ENCODE measurements around the gene LEKR1.

Gene LEKR1

DNA sequence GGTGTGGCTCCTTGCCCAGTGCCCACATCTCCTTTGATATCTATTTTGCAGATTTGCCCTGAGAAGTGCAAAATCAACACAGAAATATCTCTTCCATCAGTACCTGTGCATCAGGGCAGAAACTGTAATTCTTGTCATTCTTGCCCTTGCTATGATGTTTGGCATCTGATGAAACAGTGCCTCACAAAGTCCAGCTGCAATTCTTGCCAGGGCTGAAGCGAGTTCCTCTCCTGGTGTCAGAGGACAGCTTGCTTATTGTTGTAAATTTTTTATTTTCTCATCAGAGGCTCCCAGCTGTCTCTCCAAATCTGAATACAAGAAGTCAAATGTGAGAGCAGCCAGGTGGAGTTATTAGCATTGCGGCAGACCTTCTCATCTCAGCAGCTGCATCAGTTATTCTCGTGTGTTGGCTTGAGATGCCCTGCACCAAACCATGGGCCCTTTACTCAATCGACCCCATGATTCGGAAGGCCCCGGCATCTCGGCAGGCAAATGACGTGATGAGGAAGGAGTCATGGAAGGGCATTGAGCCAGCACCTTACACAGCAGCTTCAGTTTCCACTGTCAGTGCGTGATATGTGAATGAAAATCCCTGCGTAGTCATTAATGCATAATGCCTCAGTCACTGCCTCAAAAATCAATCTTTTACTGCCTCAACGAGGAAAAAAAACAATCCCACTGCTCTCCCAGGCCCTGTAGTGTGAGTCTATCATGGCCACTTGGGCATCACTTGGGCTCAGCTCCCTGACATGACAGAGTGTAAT is 240.4 kb downstream of the LEKR1 start:
- no peaks in the 10 kb centered on the region for H3K9me3 ChIP-seq (ENCODE audit: insufficient read depth, low read length)
- H3K9ac ChIP-seq (ENCODE audit: insufficient read length, low read depth), result no peak overlapping the region
- DNase-seq (ENCODE audit: low read depth, low spot score), result no peak
- peaks cover 56% of the 10 kb centered on the region for H3K27me3 ChIP-seq (ENCODE audit: insufficient read depth, insufficient read length)
- peaks cover 10% of the 10 kb centered on the region for H3K4me1 ChIP-seq (ENCODE audit: insufficient read depth, insufficient read length)
- H3K36me3 ChIP-seq (ENCODE audit: insufficient read depth, insufficient read length, low read length), result no peaks in the 10 kb centered on the region
- H3K4me3 ChIP-seq (ENCODE audit: insufficient read length, low read depth), result no peak overlapping the region
- TF ChIP-seq SUZ12 (IDR thresholded peaks at IDR 0.05; ENCODE audit: extremely low read depth, insufficient read depth, insufficient read length) (no peak), YY1 (IDR thresholded peaks at IDR 0.05; ENCODE audit: insufficient read depth, insufficient read length) (no peak), ZNF274 (IDR thresholded peaks at IDR 0.05; ENCODE audit: low read depth, low read length) (no peak)

DNA sequence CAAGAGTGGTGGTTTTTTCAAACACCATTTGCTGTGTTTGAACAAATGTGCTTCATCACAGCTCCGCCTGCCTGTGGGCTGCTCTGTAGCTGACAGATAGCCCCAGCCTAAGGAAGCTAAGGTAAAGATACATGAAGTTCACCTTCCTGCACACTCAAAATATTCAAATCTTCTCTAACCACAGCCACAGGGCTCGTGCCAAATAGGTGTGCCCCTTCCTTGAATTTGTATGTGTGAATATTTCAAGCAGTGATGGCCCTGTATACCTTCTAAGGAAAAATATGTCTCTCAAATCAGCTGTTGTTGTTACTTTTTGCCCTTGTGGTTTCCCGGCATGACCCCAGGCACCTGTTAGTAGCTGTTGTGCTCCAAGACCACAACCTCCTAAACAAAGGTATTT is 241.0 kb downstream of the LEKR1 start:
- no peaks in the 10 kb centered on the region for H3K9me3 ChIP-seq (ENCODE audit: insufficient read depth, low read length)
- H3K27me3 ChIP-seq (ENCODE audit: insufficient read depth, insufficient read length), result peaks cover 53% of the 10 kb centered on the region
- no peaks in the 10 kb centered on the region for H3K36me3 ChIP-seq (ENCODE audit: insufficient read depth, insufficient read length, low read length)
- no peak for DNase-seq (ENCODE audit: low read depth, low spot score)
- TF ChIP-seq YY1 (IDR thresholded peaks at IDR 0.05; ENCODE audit: insufficient read depth, insufficient read length), result no peak
- no peak for TF ChIP-seq ZNF274 (IDR thresholded peaks at IDR 0.05; ENCODE audit: low read depth, low read length)
- TF ChIP-seq SUZ12 (IDR thresholded peaks at IDR 0.05; ENCODE audit: extremely low read depth, insufficient read depth, insufficient read length), result no peak
- no peak overlapping the region for H3K4me3 ChIP-seq (ENCODE audit: insufficient read length, low read depth)
- H3K4me1 ChIP-seq (ENCODE audit: insufficient read depth, insufficient read length), result peaks cover 10% of the 10 kb centered on the region
- H3K9ac ChIP-seq (ENCODE audit: insufficient read length, low read depth), result no peak overlapping the region

DNA sequence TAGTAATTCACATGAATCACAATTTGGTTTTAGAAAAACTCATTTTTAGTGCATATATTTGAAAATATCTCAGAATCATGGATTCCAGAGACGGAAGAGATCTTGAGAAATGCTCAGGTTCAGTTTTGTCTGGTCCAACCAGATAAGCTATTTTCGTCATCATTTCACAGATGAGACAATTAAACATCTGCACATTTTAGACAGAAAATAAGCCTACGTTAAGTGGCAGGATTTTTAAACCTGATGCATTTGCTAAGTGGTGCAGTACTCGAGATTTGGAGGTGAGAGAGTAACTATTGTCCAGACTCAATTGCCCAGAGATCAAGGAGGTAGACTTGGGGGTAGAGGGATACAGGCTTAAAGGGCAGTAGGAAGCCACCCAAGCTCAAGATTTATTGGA is 243.3 kb downstream of the LEKR1 start:
- H3K9ac ChIP-seq (ENCODE audit: insufficient read length, low read depth), result no peak overlapping the region
- TF ChIP-seq SUZ12 (IDR thresholded peaks at IDR 0.05; ENCODE audit: extremely low read depth, insufficient read depth, insufficient read length), result no peak
- no peak for TF ChIP-seq ZNF274 (IDR thresholded peaks at IDR 0.05; ENCODE audit: low read depth, low read length)
- TF ChIP-seq YY1 (IDR thresholded peaks at IDR 0.05; ENCODE audit: insufficient read depth, insufficient read length), result no peak
- H3K4me3 ChIP-seq (ENCODE audit: insufficient read length, low read depth), result no peak overlapping the region
- DNase-seq (ENCODE audit: low read depth, low spot score), result no peak
- H3K4me1 ChIP-seq (ENCODE audit: insufficient read depth, insufficient read length), result peaks cover 9% of the 10 kb centered on the region
- H3K36me3 ChIP-seq (ENCODE audit: insufficient read depth, insufficient read length, low read length), result no peaks in the 10 kb centered on the region
- no peaks in the 10 kb centered on the region for H3K9me3 ChIP-seq (ENCODE audit: insufficient read depth, low read length)
- H3K27me3 ChIP-seq (ENCODE audit: insufficient read depth, insufficient read length), result peaks cover 34% of the 10 kb centered on the region

DNA sequence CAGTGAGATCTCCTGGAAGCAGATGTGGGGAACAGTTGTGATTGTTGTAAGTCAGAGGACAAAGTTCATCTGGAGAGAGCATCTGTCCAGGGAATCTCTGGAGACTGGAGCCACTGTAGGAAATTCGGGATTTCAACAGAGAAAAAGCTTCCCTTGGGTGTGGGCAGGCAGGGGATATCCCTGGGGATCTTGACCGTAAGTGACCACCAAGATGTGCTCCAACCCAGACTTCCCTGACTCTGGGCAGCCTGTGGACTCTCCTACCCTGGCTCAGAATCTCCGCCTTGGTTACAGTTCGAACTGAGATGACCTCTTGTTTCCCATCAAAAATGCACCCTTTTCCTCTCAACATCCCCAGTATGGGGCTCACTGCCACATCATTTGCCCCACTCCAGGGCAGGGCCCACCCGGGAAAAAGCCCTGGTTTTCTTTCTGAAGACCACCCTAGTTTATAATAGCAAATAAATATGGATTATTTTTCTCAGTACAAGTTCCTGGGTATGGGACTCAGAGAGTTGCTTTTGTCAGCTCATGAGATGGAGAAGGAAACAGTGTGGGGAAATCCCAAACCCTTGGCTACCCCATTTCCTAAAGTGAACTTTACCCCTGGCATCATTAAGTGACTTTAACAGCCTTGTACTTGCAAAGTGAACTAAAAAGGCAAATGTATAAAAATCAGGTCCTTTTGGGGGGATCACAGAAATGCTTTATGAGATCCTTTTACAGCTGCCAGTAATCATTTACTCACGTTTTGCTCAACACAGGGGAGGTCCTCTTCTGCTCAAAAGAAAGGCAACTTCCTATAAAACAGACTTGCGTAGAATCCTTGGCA is 243.9 kb downstream of the LEKR1 start:
- Histone ChIP-seq H3K9me3 (ENCODE audit: insufficient read depth, low read length) (no peaks in the 10 kb centered on the region), H3K36me3 (ENCODE audit: insufficient read depth, insufficient read length, low read length) (no peaks in the 10 kb centered on the region), H3K9ac (ENCODE audit: insufficient read length, low read depth) (no peak overlapping the region), H3K4me3 (ENCODE audit: insufficient read length, low read depth) (no peak overlapping the region), H3K27me3 (ENCODE audit: insufficient read depth, insufficient read length) (peaks cover 30% of the 10 kb centered on the region), H3K4me1 (ENCODE audit: insufficient read depth, insufficient read length) (peaks cover 3% of the 10 kb centered on the region)
- no peak for TF ChIP-seq ZNF274 (IDR thresholded peaks at IDR 0.05; ENCODE audit: low read depth, low read length)
- TF ChIP-seq SUZ12 (IDR thresholded peaks at IDR 0.05; ENCODE audit: extremely low read depth, insufficient read depth, insufficient read length), result no peak
- TF ChIP-seq YY1 (IDR thresholded peaks at IDR 0.05; ENCODE audit: insufficient read depth, insufficient read length), result no peak
- DNase-seq (ENCODE audit: low read depth, low spot score), result no peak

DNA sequence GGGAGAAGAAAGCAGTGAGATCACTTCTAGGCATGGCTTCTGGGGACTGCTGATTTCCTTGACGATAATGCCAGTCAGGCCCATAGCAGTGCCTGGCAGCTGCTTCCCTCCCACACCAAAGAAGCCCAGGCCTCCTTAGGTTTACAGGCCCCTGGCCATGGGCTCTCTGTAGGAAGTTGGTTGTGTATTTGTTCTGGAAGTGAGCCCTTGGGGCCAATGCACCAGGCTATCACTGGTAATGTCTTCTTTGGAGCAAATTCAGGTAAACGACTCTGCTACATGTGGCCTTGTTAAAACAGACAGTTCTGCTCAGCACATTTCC is 244.5 kb downstream of the LEKR1 start:
- no peak for DNase-seq (ENCODE audit: low read depth, low spot score)
- peaks cover 30% of the 10 kb centered on the region for H3K27me3 ChIP-seq (ENCODE audit: insufficient read depth, insufficient read length)
- no peak overlapping the region for H3K4me3 ChIP-seq (ENCODE audit: insufficient read length, low read depth)
- H3K36me3 ChIP-seq (ENCODE audit: insufficient read depth, insufficient read length, low read length), result no peaks in the 10 kb centered on the region
- no peak overlapping the region for H3K9ac ChIP-seq (ENCODE audit: insufficient read length, low read depth)
- no peaks in the 10 kb centered on the region for H3K9me3 ChIP-seq (ENCODE audit: insufficient read depth, low read length)
- TF ChIP-seq ZNF274 (IDR thresholded peaks at IDR 0.05; ENCODE audit: low read depth, low read length) (no peak), SUZ12 (IDR thresholded peaks at IDR 0.05; ENCODE audit: extremely low read depth, insufficient read depth, insufficient read length) (no peak), YY1 (IDR thresholded peaks at IDR 0.05; ENCODE audit: insufficient read depth, insufficient read length) (no peak)
- H3K4me1 ChIP-seq (ENCODE audit: insufficient read depth, insufficient read length), result peaks cover under 1% of the 10 kb centered on the region

DNA sequence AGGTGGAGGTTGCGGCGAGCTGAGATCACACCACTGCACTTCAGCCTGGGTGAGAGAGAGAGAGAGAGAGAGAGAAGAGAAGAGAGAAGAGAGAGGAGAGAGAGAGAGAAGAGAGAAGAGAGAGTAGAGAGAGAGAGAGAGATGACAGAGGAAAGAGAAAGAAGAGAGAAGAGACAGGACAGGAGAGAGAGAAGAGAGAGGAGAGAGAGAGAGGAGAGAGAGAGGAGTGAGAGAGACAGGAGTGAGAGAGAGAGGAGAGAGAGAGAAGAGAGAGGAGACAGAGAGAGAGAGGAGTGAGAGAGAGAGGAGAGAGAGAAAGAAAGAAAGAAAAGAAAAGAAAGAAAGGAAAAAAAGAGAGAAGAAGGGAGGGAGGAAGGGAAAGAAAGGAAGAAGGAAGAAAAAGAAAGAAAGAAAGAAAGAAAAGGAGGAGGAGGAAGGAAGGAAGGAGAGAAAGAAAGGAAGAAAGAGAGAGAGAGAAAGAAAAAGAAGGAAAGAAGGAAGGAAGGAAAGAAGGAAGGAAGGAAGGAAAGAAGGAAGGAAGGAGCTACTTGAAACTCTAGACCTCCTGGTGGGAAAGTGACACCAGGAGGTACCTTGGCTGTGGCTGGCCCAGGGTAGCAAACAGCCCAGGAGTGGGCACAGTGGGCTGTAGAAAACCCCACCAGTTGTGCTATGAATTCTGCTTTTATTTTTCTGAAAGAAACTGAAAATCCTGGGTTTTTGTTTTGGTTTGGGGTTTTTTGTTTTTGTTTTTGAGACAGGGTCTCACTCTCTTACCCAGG is 245.8 kb downstream of the LEKR1 start:
- H3K9ac ChIP-seq (ENCODE audit: insufficient read length, low read depth), result no peak overlapping the region
- no peak for DNase-seq (ENCODE audit: low read depth, low spot score)
- H3K4me1 ChIP-seq (ENCODE audit: insufficient read depth, insufficient read length), result peaks cover under 1% of the 10 kb centered on the region
- H3K4me3 ChIP-seq (ENCODE audit: insufficient read length, low read depth), result no peak overlapping the region
- TF ChIP-seq SUZ12 (IDR thresholded peaks at IDR 0.05; ENCODE audit: extremely low read depth, insufficient read depth, insufficient read length) (no peak), ZNF274 (IDR thresholded peaks at IDR 0.05; ENCODE audit: low read depth, low read length) (no peak)
- H3K36me3 ChIP-seq (ENCODE audit: insufficient read depth, insufficient read length, low read length), result no peaks in the 10 kb centered on the region
- peaks cover 19% of the 10 kb centered on the region for H3K27me3 ChIP-seq (ENCODE audit: insufficient read depth, insufficient read length)
- no peaks in the 10 kb centered on the region for H3K9me3 ChIP-seq (ENCODE audit: insufficient read depth, low read length)

DNA sequence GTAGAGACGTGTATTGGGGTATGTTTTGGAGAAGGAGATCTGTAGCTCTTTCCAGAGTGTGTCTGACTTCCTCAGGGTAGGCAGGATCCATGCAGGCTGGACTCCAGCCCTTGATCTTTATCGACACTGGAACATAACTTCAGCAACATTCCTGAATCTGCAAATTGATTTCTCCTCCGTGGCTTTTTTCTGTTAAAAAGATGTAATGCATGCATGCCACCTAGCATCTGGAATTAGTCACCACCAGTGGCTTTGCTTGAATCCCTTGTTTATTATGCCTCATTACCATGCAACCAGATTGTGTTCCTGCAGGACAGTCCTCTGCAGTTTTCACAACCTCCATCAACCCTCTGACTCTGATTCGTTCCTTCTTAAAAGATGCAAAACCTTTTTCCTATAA is 247.7 kb downstream of the LEKR1 start:
- Histone ChIP-seq H3K9ac (ENCODE audit: insufficient read length, low read depth) (no peak overlapping the region), H3K4me1 (ENCODE audit: insufficient read depth, insufficient read length) (peaks cover 2% of the 10 kb centered on the region), H3K4me3 (ENCODE audit: insufficient read length, low read depth) (no peak overlapping the region), H3K27me3 (ENCODE audit: insufficient read depth, insufficient read length) (peaks cover 8% of the 10 kb centered on the region), H3K9me3 (ENCODE audit: insufficient read depth, low read length) (no peaks in the 10 kb centered on the region), H3K36me3 (ENCODE audit: insufficient read depth, insufficient read length, low read length) (no peaks in the 10 kb centered on the region)
- TF ChIP-seq YY1 (IDR thresholded peaks at IDR 0.05; ENCODE audit: insufficient read depth, insufficient read length), result no peak
- no peak for TF ChIP-seq ZNF274 (IDR thresholded peaks at IDR 0.05; ENCODE audit: low read depth, low read length)
- no peak for TF ChIP-seq SUZ12 (IDR thresholded peaks at IDR 0.05; ENCODE audit: extremely low read depth, insufficient read depth, insufficient read length)
- no peak for DNase-seq (ENCODE audit: low read depth, low spot score)
